SK-N-SH (cell line): ENCODE results near the gene VAMP2.

Experiments used
- TF ChIP-seq, protein P1 (sequence below): fragments of 150-350 bp; IDR thresholded peaks from 2 replicates; pipeline ENCODE4 v1.6.1; 2017; ENCODE audit warnings: antibody characterized with exemption, low read length, low read depth, borderline replicate concordance
- TF ChIP-seq, protein P2 (sequence below): IDR thresholded peaks from 2 replicates; pipeline ENCODE4 v1.4.0; 2012; ENCODE audit warnings: low read depth, borderline replicate concordance
- TF ChIP-seq, protein P3 (sequence below): fragments of 200-600 bp; sonication (generic); IDR thresholded peaks from 2 replicates; pipeline ENCODE4 v1.6.1; 2017; ENCODE audit warnings: antibody characterized with exemption, mild to moderate bottlenecking, moderate library complexity

DNA sequence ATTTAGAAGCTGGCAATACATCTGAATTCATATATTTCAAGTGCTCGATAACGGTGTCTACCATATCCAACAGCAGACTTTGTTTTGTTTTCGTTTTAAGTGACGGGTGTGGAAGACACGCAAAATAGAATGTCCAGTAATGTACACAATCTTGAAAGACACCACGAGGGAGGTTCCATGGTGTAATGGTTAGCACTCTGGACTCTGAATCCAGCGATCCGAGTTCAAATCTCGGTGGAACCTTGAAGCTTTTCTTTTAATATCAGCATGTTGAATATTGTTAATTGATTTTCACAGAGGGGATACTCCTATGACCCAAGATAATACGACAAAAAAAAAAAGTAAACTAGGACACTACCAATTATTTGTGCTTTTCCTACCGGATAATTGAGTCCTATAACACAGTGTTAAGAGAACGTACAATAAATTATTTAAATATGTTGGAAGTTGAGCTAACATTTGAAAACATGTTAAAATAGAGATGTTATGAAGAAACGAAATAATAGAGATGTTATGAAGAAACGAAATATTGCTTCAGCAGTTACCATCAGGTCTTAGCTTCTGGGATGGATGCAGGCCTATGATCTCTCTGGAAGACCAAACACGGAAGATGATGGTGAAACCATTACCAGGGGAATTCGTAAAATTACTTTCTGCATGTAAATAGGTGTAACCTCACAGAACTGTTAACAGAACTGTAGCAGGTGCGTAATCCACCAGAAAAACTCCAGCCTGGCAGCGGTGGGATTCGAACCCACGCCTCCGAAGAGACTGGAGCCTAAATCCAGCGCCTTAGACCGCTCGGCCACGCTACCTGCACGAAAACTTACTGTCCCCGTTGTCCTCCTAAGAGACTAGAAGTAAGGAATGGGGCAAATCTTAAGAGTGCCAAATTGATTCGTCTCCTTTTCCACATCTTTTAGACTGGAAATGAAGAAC is 42.9 kb downstream of the VAMP2 start:
- TF ChIP-seq, protein P1, sequence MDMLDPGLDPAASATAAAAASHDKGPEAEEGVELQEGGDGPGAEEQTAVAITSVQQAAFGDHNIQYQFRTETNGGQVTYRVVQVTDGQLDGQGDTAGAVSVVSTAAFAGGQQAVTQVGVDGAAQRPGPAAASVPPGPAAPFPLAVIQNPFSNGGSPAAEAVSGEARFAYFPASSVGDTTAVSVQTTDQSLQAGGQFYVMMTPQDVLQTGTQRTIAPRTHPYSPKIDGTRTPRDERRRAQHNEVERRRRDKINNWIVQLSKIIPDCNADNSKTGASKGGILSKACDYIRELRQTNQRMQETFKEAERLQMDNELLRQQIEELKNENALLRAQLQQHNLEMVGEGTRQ: no peak
- TF ChIP-seq, protein P2, sequence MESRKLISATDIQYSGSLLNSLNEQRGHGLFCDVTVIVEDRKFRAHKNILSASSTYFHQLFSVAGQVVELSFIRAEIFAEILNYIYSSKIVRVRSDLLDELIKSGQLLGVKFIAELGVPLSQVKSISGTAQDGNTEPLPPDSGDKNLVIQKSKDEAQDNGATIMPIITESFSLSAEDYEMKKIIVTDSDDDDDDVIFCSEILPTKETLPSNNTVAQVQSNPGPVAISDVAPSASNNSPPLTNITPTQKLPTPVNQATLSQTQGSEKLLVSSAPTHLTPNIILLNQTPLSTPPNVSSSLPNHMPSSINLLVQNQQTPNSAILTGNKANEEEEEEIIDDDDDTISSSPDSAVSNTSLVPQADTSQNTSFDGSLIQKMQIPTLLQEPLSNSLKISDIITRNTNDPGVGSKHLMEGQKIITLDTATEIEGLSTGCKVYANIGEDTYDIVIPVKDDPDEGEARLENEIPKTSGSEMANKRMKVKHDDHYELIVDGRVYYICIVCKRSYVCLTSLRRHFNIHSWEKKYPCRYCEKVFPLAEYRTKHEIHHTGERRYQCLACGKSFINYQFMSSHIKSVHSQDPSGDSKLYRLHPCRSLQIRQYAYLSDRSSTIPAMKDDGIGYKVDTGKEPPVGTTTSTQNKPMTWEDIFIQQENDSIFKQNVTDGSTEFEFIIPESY: no peak
- TF ChIP-seq, protein P3, sequence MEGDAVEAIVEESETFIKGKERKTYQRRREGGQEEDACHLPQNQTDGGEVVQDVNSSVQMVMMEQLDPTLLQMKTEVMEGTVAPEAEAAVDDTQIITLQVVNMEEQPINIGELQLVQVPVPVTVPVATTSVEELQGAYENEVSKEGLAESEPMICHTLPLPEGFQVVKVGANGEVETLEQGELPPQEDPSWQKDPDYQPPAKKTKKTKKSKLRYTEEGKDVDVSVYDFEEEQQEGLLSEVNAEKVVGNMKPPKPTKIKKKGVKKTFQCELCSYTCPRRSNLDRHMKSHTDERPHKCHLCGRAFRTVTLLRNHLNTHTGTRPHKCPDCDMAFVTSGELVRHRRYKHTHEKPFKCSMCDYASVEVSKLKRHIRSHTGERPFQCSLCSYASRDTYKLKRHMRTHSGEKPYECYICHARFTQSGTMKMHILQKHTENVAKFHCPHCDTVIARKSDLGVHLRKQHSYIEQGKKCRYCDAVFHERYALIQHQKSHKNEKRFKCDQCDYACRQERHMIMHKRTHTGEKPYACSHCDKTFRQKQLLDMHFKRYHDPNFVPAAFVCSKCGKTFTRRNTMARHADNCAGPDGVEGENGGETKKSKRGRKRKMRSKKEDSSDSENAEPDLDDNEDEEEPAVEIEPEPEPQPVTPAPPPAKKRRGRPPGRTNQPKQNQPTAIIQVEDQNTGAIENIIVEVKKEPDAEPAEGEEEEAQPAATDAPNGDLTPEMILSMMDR: no peak
